Endodermal cell (in vitro differentiated cells): Measurements from ENCODE around the gene CTSV. TPM values are rescaled to one million over a fixed set of nuclear protein-coding genes. Genes with fewer than 3 reads are reported as not detected.

Experiments
- DNase-seq: peaks from one replicate; pipeline ENCODE4 v3.0.0-alpha.2; 2017
- H3K27ac ChIP-seq: 2 replicates; pipeline ENCODE4 v1.5.1; 2013; ENCODE audit warnings: mild to moderate bottlenecking, low read depth, low read length, moderate library complexity
- H3K27me3 ChIP-seq: 2 replicates; pipeline ENCODE4 v1.6.1; 2013; ENCODE audit warnings: mild to moderate bottlenecking, low read length, moderate library complexity; ENCODE audit not compliant: insufficient read depth, control insufficient read depth, poor library complexity, severe bottlenecking
- H3K36me3 ChIP-seq: 2 replicates; pipeline ENCODE4 v1.7.0; 2013; ENCODE audit warnings: mild to moderate bottlenecking, low read length, moderate library complexity; ENCODE audit not compliant: control insufficient read depth, insufficient read depth
- H3K4me1 ChIP-seq: one replicate; pipeline ENCODE4 v1.7.0; 2013; ENCODE audit warnings: low read length; ENCODE audit not compliant: control insufficient read depth, insufficient read depth
- H3K4me3 ChIP-seq: 2 replicates; pipeline ENCODE4 v1.5.1; 2013; ENCODE audit warnings: mild to moderate bottlenecking, low read length, moderate library complexity
- H3K9ac ChIP-seq: 2 replicates; pipeline ENCODE4 v1.6.1; 2013; ENCODE audit warnings: mild to moderate bottlenecking, low read length, moderate library complexity; ENCODE audit not compliant: poor library complexity, severe bottlenecking; ENCODE audit errors: extremely low read depth
- H3K9me3 ChIP-seq: 2 replicates; pipeline ENCODE4 v1.6.1; 2013; ENCODE audit warnings: mild to moderate bottlenecking, low read length, moderate library complexity; ENCODE audit not compliant: control insufficient read depth
- H3K27ac Mint-ChIP-seq: 2 replicates; pipeline ENCODE4 v1.8.0; 2020; ENCODE audit warnings: mixed read lengths
- H3K27me3 Mint-ChIP-seq: 2 replicates; pipeline ENCODE4 v1.8.0; 2021; ENCODE audit warnings: mild to moderate bottlenecking, mixed read lengths; ENCODE audit not compliant: insufficient read depth
- H3K36me3 Mint-ChIP-seq: 2 replicates; pipeline ENCODE4 v1.8.0; 2020; ENCODE audit warnings: low read depth, mixed read lengths
- H3K4me1 Mint-ChIP-seq: 2 replicates; pipeline ENCODE4 v1.8.0; 2020; ENCODE audit warnings: mixed read lengths
- H3K4me3 Mint-ChIP-seq: 2 replicates; pipeline ENCODE4 v1.8.0; 2020; ENCODE audit warnings: mild to moderate bottlenecking, moderate library complexity, mixed read lengths
- H3K9me3 Mint-ChIP-seq: 2 replicates; pipeline ENCODE4 v1.8.0; 2020; ENCODE audit warnings: mild to moderate bottlenecking, mixed read lengths
- CTCF ChIP-seq: fragments of 200-600 bp; sonication (generic); conservative IDR thresholded peaks from 2 replicates; pipeline ENCODE4 v1.5.0; 2021; ENCODE audit warnings: antibody characterized with exemption, mild to moderate bottlenecking
- WGBS, 2 experiments: methylation state at CpG; one replicate each; pipeline versions ENCODE4 v1.1.5 to v1.1.7; 2013; ENCODE audit warnings: missing lambda C conversion rate in 2 of 2, mixed read lengths in 1 of 2; ENCODE audit not compliant: insufficient coverage in 1 of 2, insufficient read length in 1 of 2; 5-methylcytosine and 5-hydroxymethylcytosine counted together
- total RNA-seq, 2 donors: library from RNA; stranded (reverse); fragmentation: NEBNext Ultra II Directional in 1 of 2; extraction: Animal tissue kit (Norgen Biotek cat#: 25700) in 1 of 2; gene quantifications; 2 replicates in 1 of 2; 3 replicates in 1 of 2; pipeline ENCODE4 v1.2.1, GENCODE V29; 2021

The CTSV gene
- total RNA-seq, 2 donors from 2014 or later, result 294 to 319 TPM

GRCh38 chr9:97053717-97054116 lies 14.8 kb upstream of the CTSV start:
- H3K36me3 Mint-ChIP-seq, result no peaks in the 10 kb centered on the region
- peak overlapping the region; percentile 89 for H3K27ac Mint-ChIP-seq
- Histone ChIP-seq H3K9me3 (peaks cover 19% of the 10 kb centered on the region), H3K27me3 (no peaks in the 10 kb centered on the region), H3K4me3 (peak overlapping the region; percentile 27), H3K36me3 (no peaks in the 10 kb centered on the region), H3K4me1 (peaks cover 17% of the 10 kb centered on the region), H3K27ac (no peak overlapping the region), H3K9ac (no peak overlapping the region)
- H3K9me3 Mint-ChIP-seq, result peaks cover 25% of the 10 kb centered on the region
- 62 to 77% methylated on average over 1 to 3 of the region's 3 CpGs for WGBS, 2 experiments
- no peak for TF ChIP-seq CTCF
- no peak for DNase-seq
- peaks cover 24% of the 10 kb centered on the region for H3K4me1 Mint-ChIP-seq
- H3K27me3 Mint-ChIP-seq, result peaks cover 1% of the 10 kb centered on the region
- no peak overlapping the region for H3K4me3 Mint-ChIP-seq

- H3K9me3 Mint-ChIP-seq, result peaks cover 25% of the 10 kb centered on the region
- H3K27ac Mint-ChIP-seq, result peak overlapping the region; percentile 89
- Histone ChIP-seq H3K27ac (peak overlapping the region; percentile 21), H3K4me1 (peaks cover 17% of the 10 kb centered on the region), H3K36me3 (no peaks in the 10 kb centered on the region), H3K4me3 (peak overlapping the region; percentile 58), H3K27me3 (no peaks in the 10 kb centered on the region), H3K9ac (peak overlapping the region; percentile 11), H3K9me3 (peaks cover 19% of the 10 kb centered on the region)
- peaks cover 26% of the 10 kb centered on the region for H3K4me1 Mint-ChIP-seq
- DNase-seq, result no peak
- no peak for TF ChIP-seq CTCF
- peak overlapping the region; percentile 17 for H3K4me3 Mint-ChIP-seq
- H3K36me3 Mint-ChIP-seq, result no peaks in the 10 kb centered on the region
- peaks cover 1% of the 10 kb centered on the region for H3K27me3 Mint-ChIP-seq
- 79 to 100% methylated on average over 1 to 2 of the region's 2 CpGs for WGBS, 2 experiments
These were observed 13.8 kb upstream of the CTSV start for GRCh38 chr9:97052735-97053134.

- Histone ChIP-seq H3K27ac (no peak overlapping the region), H3K4me1 (peaks cover 17% of the 10 kb centered on the region), H3K36me3 (no peaks in the 10 kb centered on the region), H3K9me3 (peaks cover 21% of the 10 kb centered on the region), H3K27me3 (no peaks in the 10 kb centered on the region), H3K4me3 (no peak overlapping the region), H3K9ac (no peak overlapping the region)
- peak; percentile 92 for DNase-seq
- TF ChIP-seq CTCF, result no peak
- WGBS, 2 experiments, result 21 to 25% methylated on average over 3 to 5 of the region's 5 CpGs
- peaks cover 21% of the 10 kb centered on the region for H3K9me3 Mint-ChIP-seq
- H3K4me1 Mint-ChIP-seq, result peaks cover 30% of the 10 kb centered on the region
- H3K27ac Mint-ChIP-seq, result peak overlapping the region; percentile 23
- H3K27me3 Mint-ChIP-seq, result peaks cover 4% of the 10 kb centered on the region
- peaks cover 2% of the 10 kb centered on the region for H3K36me3 Mint-ChIP-seq
- no peak overlapping the region for H3K4me3 Mint-ChIP-seq
These were observed 7.3 kb upstream of the CTSV start for GRCh38 chr9:97046228-97046627.
